LNCaP clone FGC (cell line): ENCODE data around the gene TJAP1.
A peak's percentile ranks its signal among the peaks of the same experiment; 100 is the strongest.

Experiments used
- DNase-seq: peaks from one replicate; pipeline ENCODE4 v3.0.0-alpha.2; 2011; ENCODE audit warnings: low read depth
- H3K4me3 ChIP-seq: 2 replicates; pipeline ENCODE4 v1.5.1; 2011; ENCODE audit warnings: mild to moderate bottlenecking, low read depth, low read length, control low read depth
- CTCF ChIP-seq: IDR thresholded peaks from 2 replicates; pipeline ENCODE4 v1.5.1; 2012; ENCODE audit warnings: mild to moderate bottlenecking; ENCODE audit not compliant: control insufficient read depth, insufficient read depth; ENCODE audit errors: extremely low read depth

The TJAP1 gene

GRCh38 chr6:43467752-43468151 is 9.6 kb upstream of the TJAP1 start:
- no peak overlapping the region for H3K4me3 ChIP-seq
- DNase-seq, result no peak
- TF ChIP-seq CTCF, result no peak

DNA sequence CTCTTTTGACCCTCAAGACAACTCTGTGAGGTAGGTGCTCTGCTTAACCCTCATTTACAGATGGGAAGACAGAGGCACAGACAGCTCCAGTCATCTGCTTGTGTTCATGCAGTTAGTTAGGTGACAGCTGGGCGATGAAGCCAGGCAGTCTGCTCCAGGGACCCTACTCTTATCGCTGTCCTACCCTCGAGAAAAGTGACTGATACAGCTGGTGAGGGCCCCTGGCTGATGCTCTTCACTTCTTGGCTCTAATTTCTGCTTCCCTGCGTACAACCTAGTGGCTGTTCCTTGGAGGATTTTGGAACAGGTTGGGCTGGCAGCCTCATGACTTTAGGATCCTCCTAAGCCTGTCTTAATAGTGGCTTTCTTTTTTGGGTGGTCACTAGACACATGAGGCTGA is 9.1 kb upstream of the TJAP1 start:
- no peak for TF ChIP-seq CTCF
- DNase-seq, result no peak
- H3K4me3 ChIP-seq, result no peak overlapping the region

- TF ChIP-seq CTCF, result no peak
- no peak overlapping the region for H3K4me3 ChIP-seq
- DNase-seq, result no peak
Observed at GRCh38 chr6:43468748-43469681, 8.4 kb upstream of the TJAP1 start.

DNA sequence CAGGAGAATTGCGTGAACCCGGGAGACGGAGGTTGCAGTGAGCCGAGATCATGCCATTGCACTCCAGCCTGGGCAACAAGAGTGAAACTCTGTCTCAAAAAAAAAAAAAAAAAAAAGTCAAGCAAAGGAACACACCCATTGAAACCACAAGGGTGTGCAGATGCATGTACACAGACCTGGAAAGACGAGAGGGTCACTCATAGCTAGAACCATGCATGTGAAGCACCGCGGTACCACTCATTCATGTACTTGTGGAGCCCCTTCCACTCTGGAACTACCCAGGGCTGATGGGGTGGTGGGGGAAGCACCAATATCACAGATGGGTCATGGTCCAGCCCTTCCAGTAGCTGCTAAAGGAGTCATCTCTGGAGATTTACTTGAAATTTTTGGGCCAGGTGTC is 7.4 kb upstream of the TJAP1 start:
- H3K4me3 ChIP-seq, result no peak overlapping the region
- TF ChIP-seq CTCF, result no peak
- no peak for DNase-seq

GRCh38 chr6:43471399-43471798 is 6.0 kb upstream of the TJAP1 start:
- H3K4me3 ChIP-seq, result no peak overlapping the region
- DNase-seq, result peak; percentile 74
- TF ChIP-seq CTCF, result no peak

GRCh38 chr6:43472515-43472914 is 4.9 kb upstream of the TJAP1 start:
- no peak for TF ChIP-seq CTCF

DNA sequence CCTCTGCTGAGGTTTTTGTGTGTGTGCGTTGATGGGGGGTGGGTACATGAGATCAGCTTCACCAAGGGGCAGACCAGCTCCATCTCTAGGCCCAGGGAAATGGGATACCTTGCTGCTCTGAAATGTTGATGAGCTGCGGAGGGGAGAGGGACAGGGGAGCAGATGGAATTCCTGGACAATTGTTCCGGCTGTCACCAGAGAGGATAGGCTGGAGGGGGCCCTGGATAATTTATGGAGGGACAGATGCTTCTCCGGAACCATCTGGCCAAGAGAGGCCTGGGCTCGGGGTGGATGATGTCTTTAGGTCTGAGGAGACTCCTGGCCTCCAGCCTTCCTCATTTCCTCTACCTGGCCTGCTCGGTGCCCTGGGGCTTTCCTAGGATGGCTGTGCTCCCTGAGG is 1.9 kb upstream of the TJAP1 start:
- no peak for TF ChIP-seq CTCF
- no peak for DNase-seq
- no peak overlapping the region for H3K4me3 ChIP-seq

More at GRCh38 chr6:43472515-43472914, 4.9 kb upstream of the TJAP1 start:
- no peak overlapping the region for H3K4me3 ChIP-seq
- no peak for DNase-seq
